Epithelial cell of esophagus (primary cell): ENCODE data around the gene DGAT2.

Experiments used
- DNase-seq: peaks from one replicate; pipeline ENCODE4 v3.0.0; 2010; ENCODE audit warnings: low read depth
- H3K4me3 ChIP-seq: 2 replicates; pipeline ENCODE4 v1.5.1; 2011; ENCODE audit warnings: mild to moderate bottlenecking, low read length, control low read depth
- TF ChIP-seq, protein P1 (sequence below): IDR thresholded peaks from 2 replicates; pipeline ENCODE4 v1.5.1; 2011; ENCODE audit warnings: low read depth, mild to moderate bottlenecking, low read length, control low read depth, inconsistent platforms; ENCODE audit not compliant: insufficient read depth; ENCODE audit errors: missing control alignments

The DGAT2 gene

DNA sequence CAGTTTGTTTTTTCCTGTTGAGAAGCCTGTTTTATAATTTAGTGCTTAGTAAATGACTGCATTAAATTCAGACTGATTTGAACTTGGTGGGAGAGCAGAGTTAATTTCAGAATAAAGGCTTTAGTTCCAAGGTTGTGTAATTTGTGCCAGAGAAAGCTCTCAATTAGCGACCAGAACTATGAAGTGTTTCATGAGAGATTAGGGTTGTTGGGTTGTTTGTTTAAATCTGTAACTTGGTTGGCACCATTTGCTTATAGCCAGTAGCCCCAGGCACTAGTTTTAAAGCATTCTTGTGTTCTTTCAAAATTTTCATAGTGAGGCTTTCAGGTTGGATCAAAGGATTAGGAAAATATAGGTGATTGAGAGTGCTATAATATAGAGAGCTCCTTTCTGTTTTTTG, 71.9 kb downstream of the DGAT2 start:
- no peak overlapping the region for H3K4me3 ChIP-seq
- TF ChIP-seq, protein P1, sequence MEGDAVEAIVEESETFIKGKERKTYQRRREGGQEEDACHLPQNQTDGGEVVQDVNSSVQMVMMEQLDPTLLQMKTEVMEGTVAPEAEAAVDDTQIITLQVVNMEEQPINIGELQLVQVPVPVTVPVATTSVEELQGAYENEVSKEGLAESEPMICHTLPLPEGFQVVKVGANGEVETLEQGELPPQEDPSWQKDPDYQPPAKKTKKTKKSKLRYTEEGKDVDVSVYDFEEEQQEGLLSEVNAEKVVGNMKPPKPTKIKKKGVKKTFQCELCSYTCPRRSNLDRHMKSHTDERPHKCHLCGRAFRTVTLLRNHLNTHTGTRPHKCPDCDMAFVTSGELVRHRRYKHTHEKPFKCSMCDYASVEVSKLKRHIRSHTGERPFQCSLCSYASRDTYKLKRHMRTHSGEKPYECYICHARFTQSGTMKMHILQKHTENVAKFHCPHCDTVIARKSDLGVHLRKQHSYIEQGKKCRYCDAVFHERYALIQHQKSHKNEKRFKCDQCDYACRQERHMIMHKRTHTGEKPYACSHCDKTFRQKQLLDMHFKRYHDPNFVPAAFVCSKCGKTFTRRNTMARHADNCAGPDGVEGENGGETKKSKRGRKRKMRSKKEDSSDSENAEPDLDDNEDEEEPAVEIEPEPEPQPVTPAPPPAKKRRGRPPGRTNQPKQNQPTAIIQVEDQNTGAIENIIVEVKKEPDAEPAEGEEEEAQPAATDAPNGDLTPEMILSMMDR = no peak
- no peak for DNase-seq

DNA sequence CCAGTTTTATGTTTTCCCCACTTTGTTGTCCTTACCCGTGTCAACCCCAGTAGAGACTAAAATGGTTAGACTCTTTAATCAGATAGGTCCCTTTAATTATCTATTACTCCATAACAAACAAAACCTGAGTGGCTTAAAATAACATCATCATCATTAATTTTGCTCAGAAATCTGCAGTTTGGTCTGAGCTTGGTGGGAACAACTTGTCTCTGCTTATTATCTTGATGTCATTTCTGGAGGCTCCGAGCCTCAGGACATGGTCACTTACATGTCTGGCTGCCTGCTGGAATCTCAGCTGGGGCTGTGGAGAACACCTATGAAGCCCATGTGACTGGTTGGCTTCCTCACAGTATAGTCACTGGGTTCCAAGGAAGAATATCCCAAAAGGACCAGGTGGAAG, 73.2 kb downstream of the DGAT2 start:
- H3K4me3 ChIP-seq = no peak overlapping the region
- TF ChIP-seq, protein P1 = no peak
- DNase-seq = no peak

DNA sequence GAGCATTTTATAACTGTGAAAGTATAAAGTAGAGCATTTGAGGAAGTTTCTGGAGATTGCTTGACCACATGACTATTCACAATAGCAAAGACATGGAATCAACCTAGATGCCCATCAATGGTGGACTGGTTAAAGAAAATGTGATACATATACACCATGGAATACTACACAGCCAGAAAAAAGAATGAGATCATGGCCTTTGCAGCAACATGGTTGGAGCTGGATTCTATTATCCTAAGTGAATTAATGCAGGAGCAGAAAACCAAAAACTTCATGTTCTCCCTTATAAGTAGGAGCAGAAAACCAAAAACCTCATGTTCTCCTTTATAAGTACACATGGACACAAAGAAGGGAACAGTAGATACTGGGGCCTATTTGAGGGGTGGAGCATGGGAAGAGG, 76.7 kb downstream of the DGAT2 start:
- H3K4me3 ChIP-seq = no peak overlapping the region
- no peak for DNase-seq
- TF ChIP-seq, protein P1 = no peak

DNA sequence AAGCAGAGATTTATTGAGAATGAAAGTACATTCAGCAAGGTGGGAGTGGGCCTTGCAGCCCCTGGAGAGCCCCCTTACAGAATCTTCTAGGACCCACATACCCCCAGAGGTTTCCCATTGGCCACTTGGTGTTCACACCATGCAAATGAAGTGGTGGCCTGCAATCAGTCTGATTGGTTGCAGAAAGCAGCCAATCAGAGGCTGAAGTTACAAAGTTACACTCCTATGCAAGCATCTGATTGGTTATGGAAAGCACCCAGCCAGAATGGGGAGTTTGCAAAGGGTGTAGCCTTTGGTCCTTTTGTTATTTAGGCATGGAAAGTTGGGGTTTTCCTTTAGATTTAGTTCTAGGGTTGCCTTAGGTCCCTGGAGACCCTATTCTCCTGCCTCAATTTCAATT, 81.3 kb downstream of the DGAT2 start:
- H3K4me3 ChIP-seq = no peak overlapping the region
- TF ChIP-seq, protein P1 = no peak
- no peak for DNase-seq

DNA sequence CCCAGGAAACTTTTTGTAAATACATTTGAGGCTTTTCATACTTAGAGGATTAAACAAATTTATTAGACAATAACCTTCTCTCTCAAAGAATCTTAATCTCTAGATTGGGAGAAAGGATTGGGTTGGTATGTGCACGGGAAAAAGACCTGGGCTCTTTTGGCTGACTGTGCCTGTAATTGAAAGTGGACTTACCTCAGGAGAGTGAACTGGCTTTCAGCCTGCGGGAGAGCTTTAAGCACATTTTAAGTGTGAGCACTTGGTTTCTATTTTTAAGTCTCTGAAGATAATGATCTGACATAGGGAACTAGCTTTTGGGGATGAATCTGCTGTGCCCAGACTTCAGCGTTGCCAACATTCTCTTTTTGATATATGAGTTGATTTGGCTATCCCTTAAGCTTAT, 82.2 kb downstream of the DGAT2 start:
- TF ChIP-seq, protein P1 = no peak
- DNase-seq = no peak
- no peak overlapping the region for H3K4me3 ChIP-seq
